ENCODE data around the gene IVD.

The IVD gene

DNA sequence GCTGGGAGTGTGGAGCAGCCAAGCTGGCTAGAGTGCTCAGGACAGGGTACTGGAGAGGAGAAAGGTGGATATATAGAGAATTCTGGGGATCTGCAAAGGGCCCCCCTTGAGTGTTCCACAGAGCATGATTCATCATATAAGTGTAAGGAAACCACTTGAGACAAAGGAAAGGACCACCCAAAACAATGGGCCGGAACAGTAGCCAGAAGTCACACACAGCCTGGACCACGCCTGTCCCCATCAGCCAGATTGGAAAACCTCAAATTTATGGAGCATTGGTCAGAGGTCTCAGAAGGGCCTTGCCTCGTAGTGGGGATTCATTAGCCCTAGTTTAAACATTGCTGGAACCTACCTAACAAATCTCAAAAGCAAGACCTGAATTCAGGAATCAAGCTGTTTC is 28.0 kb upstream of the IVD start:
- DNase-seq (ENCODE audit: low read depth): no peak

DNA sequence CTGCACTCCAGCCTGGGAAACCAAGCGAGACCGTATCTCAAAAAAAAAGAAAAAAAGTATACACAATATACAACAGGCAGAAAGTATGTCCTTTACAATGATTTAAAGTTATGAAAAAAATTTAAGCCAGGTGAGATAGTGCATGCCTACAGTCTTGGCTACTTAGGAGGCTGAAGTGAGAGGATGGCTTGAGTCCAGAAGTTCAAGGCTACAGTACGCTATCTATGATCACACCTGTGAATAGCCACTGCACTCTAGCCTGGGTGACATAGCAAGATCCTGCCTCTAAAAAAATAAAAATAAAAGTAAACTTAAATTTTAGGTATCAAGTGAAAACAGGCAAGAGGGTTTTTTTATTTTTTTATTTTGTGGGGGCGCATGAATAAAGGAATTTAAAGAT is 26.2 kb upstream of the IVD start:
- DNase-seq (ENCODE audit: low read depth): no peak

DNA sequence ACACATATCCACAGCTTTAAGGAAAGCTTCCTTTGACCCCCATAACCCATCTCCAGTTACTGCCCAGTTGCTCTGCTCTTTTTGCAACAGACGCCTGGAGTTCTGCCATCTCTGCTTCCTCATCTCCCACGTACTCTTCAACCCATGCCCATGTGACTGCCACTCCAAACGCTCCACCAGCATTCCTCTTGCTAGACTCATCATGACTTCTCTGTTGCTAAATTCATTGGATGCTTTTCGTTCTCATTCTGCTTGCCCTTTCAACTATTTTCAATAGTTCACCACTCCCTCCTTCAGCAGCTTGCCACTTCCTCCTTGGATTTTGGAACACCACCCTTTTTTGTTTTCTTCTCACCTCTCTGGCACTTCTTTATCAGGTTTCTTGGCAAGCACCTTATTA is 25.7 kb upstream of the IVD start:
- DNase-seq (ENCODE audit: low read depth): peak; percentile 96

DNA sequence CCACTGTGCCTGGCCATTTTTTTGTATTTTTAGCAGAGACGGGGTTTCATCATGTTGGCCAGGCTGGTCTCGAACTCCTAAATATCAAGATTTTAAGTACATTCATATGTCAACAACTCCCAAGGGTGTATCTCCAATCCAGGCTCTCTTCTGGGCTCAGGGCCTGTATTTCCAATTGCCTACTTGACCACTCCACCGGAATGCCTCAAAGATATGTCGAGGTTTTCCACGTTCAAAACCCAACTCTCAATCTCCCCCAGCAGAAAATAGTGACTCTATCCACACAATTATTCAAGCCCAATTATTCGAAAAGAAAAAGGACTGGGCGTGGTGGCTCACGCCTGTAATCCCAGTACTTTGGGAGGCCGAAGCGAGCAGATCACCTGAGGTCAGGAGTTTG is 25.0 kb upstream of the IVD start:
- no peak for DNase-seq (ENCODE audit: low read depth)

DNA sequence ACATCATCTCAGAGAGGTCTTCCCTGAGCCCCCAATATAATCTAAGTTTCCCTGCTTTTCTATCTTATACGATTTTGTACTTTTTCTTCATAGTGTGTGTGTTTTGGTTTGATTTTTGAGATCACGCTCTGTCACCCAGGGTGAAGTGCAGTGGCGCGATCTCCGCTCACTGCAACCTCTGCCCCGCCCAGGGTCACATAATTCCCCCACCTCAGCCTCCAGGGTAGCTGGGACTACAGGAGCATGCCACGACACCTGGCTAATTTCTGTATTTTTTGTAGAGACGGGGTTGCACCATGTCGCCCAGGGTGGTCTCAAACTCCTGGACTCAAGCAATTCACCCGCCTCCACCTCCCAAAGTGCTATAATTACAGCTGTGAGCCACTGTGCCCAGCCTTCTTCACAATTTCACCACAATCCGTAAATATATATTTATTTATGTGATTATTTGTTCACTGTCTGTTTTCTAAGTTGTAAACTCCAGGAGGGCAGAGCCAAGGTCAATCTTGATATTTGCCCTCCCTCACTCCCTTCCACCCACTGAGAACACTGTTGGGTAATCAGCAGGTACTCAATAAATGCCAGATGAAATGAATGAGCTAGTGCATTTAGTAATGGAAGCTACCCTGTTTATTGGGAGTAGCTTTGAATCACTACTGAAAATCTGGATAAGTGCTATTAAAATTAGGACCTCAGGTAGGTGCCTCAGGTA is 23.6 kb upstream of the IVD start:
- no peak for DNase-seq (ENCODE audit: low read depth)

DNA sequence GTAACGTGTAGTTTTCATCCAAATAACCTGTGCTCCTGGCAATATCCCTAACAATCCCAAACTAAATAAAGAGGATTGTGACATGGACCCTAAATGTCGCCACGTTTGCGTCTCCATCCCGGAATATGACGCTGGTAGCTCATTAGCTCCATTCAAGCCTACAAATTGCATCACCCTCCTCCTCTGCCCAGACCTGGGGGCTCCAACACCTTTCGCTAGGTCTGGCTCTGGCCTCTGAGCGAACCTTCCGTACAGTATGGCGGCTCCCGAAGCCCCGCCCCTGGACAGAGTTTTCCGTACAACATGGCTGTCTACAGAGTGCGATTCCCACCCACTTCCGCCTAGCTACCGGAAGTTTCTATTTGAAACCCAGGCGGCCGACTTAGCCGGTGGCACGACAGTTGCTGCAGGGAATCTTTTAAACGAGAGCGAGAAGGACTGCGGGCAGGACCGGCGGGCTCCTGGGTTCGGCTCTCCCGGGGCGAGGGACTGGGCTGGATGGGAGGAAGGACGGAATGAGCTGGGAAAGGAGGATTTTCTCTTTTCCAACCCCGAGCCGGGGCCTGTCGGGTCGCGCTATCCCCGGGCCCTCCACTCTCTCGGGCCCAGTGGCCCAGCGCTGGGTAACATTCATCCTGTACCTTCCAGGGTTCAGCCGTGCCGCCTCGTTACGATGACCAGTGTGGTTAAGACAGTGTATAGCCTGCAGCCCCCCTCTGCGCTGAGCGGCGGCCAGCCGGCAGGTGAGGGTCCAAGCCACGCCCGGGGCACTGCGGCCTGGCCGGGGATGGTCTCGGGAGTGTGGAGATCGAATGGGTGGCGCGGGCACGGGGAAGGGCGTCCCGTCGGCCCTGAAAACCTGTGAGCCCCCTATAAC is 22.8 kb upstream of the IVD start, which contains the start of gene KNSTRN:
TSS of gene KNSTRN (plus strand) at position 142 of the 877 bp plus-strand sequence. CDS start at position 257, 115 bp downstream.
- peak; percentile 81 for DNase-seq (ENCODE audit: low read depth)

DNA sequence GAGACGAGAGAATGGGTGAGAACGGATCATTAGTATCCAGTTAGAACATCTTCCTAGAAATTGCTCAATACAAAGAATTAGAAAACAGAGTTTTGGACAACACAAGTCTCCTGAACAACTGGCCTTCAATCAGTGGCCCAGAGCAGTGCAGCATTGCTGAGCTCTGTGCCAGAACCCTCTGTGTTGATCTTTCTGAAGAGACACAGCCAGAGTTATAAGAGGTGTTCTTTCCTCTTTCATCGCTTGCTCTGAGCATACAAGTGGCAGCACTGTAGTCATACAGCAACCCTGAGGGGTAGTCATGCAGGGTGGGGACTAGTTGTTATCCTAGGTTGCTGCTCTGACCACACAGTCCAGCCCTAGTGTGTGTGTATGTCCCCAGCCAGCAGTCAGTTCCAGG is 19.1 kb upstream of the IVD start:
- no peak for DNase-seq (ENCODE audit: low read depth)

DNA sequence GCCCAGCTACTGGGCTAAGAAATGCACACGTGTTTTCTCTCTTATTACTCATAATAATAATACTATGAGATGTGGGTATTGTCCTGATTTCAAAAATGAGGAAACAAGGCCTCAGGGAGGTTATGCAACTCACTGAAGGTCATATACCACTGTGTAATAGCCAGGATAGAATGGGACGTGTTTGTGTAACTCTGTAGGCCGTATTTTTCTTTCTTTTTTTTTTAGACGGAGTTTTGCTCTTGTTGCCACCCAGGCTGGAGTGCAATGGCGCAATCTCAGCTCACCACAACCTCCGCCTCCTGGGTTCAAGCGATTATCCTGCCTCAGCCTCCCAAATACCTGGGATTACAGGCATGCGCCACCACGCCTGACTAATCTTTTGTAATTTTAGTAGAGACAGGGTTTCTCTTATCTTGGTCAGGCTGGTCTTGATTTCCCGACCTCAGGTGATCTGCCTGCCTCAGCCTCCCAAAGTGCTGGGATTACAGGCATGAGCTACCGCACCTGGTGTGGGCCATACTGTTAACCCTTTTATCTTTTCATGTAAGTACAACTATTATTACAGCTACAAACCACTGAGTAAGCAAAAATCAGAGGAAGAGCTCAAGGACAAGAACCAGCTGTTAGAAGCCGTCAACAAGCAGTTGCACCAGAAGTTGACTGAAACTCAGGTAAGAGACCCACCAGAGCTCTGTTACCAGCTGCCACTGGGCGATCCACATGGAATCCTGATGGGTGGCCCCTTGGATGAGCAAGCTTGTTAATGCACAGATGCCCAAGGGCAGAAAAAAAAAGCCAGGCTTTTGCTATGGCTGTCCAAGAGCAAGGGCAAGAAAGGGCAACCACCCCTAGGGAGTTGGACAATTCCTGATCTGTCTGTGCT is 16.4 kb upstream of the IVD start:
- no peak for DNase-seq (ENCODE audit: low read depth)

DNA sequence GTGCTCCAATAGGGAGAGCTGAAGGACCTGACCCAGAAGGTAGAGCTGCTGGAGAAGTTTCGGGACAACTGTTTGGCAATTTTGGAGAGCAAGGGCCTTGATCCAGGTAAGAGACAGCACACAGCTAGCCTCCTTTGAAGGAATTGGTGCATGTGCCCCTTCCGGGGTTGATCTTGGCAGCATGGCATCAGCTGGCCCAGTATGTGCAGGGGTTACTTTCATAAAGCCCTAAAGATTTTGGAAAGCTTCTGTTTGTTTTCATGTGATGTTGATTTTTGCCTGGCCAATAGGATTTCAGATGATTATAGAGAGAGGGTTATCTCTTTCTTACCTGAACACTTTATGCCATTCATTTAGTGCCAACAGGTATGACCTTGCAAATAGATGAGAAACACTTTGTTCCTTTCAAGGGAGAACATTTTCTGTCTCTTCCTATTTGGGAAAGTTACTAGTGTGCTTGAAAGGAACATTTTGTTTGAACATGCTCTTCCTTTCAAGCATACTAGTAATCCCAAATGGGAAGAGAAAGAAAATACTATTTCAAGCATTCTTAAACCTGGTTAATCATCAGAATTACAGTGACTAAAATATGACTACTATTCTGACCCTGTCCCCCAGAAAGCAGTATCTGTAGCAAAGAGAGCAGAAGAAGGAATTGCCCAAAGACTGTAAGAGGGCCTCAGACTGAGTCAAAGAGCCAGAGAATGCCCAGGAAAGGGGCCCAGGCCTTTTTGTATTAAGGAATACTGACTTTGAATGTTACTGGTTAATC is 15.6 kb upstream of the IVD start:
- no peak for DNase-seq (ENCODE audit: low read depth)

DNA sequence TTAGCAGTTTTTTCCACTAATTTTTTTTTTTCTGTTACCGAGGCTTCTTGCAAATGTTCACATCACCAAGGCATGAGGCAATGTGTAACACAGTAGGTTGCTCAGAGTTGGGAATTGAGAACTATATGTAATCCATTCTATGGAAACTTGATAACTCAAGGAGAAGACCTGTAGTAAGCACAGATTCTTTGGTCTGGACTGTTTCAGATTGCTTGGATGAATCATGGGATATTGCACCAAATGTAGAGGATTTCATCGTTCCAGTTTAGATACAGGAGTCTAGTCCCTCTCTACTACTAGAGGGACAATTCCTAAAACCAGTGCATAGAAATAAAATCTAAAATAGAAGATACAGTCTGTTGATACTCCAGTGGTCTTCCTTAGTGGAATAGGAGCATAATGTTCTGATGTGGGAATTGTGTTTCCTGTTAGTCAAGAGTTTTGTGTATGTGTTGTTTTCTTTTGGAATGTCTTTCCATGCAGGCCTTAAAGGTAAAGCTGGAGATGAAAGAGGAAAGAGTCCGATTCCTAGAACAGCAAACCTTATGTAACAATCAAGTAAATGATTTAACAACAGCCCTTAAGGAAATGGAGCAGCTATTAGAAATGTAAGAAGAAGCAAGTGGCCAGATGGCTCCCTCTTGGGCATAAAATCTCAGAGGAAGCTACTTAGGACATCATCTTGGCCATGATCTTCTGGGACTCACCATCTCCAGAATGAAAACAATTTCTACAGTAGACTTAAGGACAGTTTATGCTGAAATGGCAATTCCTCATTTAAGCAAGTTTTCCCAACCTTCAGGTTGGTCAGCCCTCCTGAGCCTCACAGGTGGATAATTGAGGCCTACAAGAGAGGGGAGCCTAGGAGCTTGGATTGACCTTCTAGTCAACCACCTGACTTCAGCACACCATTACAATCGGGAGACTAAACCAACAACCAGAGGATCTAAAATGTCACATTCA is 12.3 kb upstream of the IVD start:
- DNase-seq (ENCODE audit: low read depth): no peak

DNA sequence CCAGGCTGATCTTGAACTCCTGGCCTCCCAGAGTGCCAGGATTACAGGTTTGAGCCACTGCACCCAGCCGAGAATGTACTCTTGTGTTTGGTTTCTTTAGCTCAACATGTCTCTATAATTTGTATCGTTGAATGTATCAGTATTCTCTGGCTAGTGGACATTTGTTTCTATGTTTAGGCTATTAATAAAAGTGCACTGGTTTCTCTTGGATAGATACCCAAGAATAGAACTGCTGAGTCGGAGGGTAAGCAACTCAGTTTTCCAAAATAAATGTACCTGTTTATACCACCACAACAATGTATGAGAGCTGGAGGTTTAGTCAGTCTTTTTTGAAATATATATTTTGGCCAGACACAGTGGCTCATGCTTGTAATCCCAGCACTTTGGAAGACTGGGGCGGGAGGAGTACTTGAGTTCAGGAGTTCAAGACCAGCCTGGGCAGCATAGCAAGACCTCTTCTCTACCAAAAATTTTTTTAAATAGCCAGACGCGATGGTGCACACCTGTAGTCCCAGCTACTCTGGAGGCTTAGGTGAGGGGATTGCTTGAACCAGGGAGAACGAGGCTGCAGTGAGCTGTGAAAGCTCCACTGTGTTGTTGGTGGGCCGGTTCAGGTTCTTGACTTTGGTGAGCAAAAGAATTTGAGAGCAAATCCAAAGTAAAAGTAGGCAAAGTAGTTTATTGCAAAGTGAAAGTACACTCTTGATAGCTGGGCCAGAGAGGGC is 7.7 kb upstream of the IVD start:
- no peak for DNase-seq (ENCODE audit: low read depth)

DNA sequence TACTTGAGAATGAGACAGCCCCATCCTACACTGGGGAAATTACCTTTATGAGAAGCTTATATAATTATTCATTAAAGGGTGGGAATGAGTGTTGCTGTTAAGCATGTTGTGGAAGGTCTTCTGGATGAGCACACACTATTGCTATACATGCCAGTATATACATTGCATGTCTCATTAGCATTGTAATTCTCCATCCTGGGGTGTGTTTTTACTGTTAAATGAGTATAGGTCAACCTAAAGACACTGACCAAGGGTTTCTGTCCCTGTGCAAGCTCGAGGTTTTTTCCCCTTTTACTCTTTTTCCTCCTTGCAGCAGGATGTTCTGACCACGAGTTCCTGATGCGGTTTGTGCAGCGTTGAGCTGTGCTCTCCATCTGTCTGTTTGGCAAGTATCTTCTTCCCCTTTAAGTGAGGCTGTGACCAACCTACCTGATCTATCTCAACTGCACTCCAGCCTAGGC is 7.2 kb upstream of the IVD start:
- DNase-seq (ENCODE audit: low read depth): no peak

DNA sequence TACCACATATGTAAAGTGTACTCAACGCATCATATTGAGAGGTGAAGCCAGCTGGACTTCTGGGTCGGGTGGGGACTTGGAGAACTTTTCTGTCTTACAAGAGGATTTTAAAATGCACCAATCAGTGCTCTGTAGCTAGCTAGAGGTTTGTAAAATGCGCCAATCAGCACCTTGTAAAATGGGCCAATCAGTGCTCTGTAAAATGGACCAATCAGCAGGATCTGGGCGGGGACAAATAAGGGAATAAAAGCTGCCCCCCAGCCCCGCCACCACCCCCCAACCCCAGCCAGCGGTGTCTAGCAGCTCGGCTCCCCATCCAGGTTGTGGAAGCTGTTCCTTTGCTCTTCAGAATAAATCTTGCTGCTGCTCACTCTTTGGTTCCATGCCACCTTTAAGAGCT is 6.2 kb upstream of the IVD start:
- DNase-seq (ENCODE audit: low read depth): no peak

DNA sequence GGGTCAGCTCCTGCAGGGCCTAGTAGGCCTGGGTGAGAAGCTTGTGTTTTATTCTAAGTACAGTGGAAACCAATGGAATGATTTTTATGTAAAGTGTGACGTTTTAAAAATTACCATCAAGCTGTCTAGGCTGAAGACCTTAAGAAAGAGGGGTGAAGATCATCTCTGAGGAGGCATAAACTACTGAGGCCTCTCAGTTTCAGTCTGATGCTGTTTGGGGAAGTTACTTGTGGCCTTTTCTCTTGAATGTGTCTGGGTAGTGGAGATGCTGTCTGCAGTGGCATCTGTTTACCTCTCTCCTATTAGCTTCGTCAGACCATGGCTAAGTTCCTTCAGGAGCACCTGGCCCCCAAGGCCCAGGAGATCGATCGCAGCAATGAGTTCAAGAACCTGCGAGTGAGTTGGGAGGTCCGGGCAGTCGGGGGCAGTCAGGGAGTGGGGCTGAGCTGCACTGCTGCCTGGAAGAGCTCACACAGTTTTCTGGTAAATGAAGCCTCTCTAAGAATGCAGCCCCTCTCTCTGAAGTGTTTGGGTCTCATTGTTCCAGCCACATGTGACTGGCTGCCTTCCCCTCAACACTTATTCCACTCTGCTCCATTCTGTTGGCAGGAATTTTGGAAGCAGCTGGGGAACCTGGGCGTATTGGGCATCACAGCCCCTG is 1.9 kb downstream of the IVD start:
- no peak for DNase-seq (ENCODE audit: low read depth)

DNA sequence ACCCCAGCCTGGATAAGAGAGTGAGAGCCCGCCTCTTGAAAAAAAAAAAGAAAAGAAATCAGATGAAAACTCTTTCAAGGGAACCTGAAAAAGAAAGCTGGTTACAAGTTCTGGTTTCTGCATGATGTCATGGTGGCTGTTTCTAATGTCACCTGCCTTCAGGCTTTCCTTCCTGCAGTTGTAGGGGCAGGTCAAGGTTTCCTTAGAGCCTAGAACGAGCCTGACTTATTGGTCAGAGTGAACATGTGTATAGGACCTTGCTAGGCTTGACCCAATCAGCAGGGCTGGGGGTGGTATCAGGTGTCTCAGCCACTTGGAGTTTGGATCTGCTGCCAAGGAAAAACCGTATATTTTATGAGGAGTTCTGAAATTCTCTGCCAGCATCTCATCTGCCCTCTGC is 3.8 kb downstream of the IVD start:
- no peak for DNase-seq (ENCODE audit: low read depth)

DNA sequence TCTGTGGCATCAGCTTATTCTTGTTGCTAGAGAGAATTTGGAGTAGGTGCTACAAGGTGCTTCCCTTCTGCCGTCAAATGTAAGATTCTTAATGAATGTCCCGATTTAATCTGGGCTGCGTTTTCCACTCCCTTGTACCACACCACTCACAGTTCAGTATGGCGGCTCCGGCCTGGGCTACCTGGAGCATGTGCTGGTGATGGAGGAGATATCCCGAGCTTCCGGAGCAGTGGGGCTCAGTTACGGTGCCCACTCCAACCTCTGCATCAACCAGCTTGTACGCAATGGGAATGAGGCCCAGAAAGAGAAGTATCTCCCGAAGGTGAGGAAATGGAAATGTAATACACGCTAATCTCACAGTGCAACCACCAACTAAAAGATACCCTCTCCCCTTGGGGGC is 4.9 kb downstream of the IVD start:
- no peak for DNase-seq (ENCODE audit: low read depth)

DNA sequence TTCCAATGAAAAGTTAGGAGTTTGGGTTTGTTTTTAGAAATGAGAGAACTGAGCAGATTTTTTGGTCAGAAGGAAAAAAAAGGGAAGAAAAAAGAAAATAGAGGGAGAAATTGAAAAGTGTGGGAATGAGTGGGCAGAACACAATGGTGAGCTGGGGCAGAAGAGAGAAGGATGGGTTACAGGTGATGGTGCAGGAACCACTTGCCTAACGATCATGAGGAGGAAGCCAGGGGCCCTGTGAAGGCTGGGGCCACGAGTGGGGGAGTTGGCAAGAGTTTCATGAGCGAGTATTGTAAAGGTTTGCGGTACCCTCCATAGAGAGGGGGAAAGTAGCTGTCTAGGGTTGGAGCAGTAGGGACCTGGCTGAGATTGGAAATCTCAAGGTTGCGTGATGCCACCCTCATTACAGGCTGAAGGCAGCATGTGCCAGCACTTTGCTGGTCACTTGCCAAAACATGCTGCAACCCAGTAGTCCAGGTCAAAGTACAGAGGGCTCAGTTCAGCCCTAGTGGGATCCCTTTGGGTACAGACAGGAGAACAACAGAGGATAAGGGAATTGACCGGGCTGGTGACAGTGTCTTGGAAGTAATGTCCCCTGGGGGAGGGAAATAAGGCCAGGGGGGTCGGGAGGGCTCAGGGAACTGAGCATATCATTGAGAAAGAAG is 6.6 kb downstream of the IVD start:
- DNase-seq (ENCODE audit: low read depth): no peak

DNA sequence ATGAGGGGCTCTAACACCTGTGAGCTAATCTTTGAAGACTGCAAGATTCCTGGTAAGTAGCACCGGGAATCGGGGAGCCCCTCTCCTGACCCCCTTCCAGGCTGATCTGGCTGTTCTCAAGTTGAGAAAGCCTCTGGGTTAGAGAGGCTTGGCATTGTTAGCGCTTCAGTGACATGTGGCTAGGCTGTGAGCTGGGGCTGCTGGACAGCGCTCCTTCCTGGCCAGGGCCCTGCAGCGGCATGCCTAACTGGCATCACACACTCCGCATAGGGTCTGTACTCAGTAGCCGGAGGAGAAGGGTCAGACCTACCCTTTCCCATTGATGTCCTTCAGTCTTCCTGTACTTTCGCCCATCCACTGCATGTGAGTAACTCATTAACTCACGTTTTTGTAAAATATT is 7.4 kb downstream of the IVD start:
- no peak for DNase-seq (ENCODE audit: low read depth)

DNA sequence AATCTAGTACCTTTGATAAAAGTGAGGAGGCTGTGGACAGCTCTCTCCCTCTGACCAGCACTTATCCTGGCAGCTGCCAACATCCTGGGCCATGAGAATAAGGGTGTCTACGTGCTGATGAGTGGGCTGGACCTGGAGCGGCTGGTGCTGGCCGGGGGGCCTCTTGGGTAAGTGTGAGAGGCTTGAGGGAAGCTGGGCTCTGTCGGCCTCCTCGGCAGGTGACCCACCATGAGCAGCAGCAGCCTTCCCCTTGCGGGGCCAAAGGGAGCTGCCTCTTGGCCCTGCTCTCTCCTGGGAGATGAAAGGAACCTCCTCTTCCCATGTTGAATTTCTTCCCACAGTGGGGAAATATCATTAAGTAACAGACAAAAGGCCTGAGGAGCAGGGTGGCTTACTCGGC is 9.2 kb downstream of the IVD start:
- no peak for DNase-seq (ENCODE audit: low read depth)

Measured in GM04504 (cell line).